Upper lobe of right lung (tissue), 1 donor: Measurements from ENCODE around the gene RNPEPL1. TPM values are rescaled to one million over a fixed set of nuclear protein-coding genes. Genes with fewer than 3 reads are reported as not detected.

ENCODE experiments used
- ATAC-seq: fragments of 200-7000 bp; cut with Tn5 transposase; one replicate; pipeline ENCODE4 v1.9.1; 2020; ENCODE audit warnings: mild to moderate bottlenecking, moderate library complexity
- DNase-seq: peaks from one replicate; pipeline ENCODE4 v3.0.0-alpha.2; 2020
- H3K27ac ChIP-seq: fragments of 200-600 bp; one replicate; pipeline ENCODE4 v1.8.0; 2022
- H3K27me3 ChIP-seq: fragments of 200-600 bp; one replicate; pipeline ENCODE4 v1.8.0; 2022; ENCODE audit warnings: mild to moderate bottlenecking
- H3K36me3 ChIP-seq: fragments of 200-600 bp; one replicate; pipeline ENCODE4 v1.8.0; 2022
- H3K4me1 ChIP-seq: fragments of 200-600 bp; one replicate; pipeline ENCODE4 v1.8.0; 2022
- H3K4me3 ChIP-seq: fragments of 200-600 bp; one replicate; pipeline ENCODE4 v1.8.0; 2022; ENCODE audit warnings: mild to moderate bottlenecking
- H3K9me3 ChIP-seq: fragments of 200-600 bp; one replicate; pipeline ENCODE4 v1.8.0; 2022
- CTCF ChIP-seq: fragments of 200-600 bp; IDR thresholded peaks from one replicate; pipeline ENCODE4 v1.8.0; 2022; ENCODE audit warnings: antibody characterized with exemption
- intact Hi-C: fragments of 100-400 bp; cut with DNase I; formaldehyde crosslinking; loops from one replicate; pipeline ENCODE4 v1.11.0; 2022
- total RNA-seq: library from RNA; stranded (reverse); fragmentation: NEBNext Ultra II Directional; extraction: Animal tissue kit (Norgen Biotek cat#: 25700); gene quantifications from one replicate; pipeline ENCODE4 v1.2.1, GENCODE V29; 2021
- donor health status: DM: no; HTN: yes; CAD: no; lungs with severe emphysema.

The RNPEPL1 gene
- total RNA-seq, 1 donor from 2014 or later, result 88.6 TPM

GRCh38 chr2:240575101-240575965 is 7.0 kb downstream of the RNPEPL1 start:
- Histone ChIP-seq H3K4me3 (no peak overlapping the region), H3K4me1 (peaks cover 26% of the 10 kb centered on the region), H3K27ac (no peak overlapping the region), H3K36me3 (peaks cover 56% of the 10 kb centered on the region), H3K27me3 (no peaks in the 10 kb centered on the region), H3K9me3 (no peaks in the 10 kb centered on the region)
- TF ChIP-seq CTCF, result no peak
- peak; percentile 59 for DNase-seq
- intact Hi-C loops, result no loop called here
- no peak for ATAC-seq

GRCh38 chr2:240576036-240576435 is 7.8 kb downstream of the RNPEPL1 start:
- intact Hi-C loops, result no loop called here
- DNase-seq, result no peak
- Histone ChIP-seq H3K27ac (no peak overlapping the region), H3K4me3 (no peak overlapping the region), H3K27me3 (no peaks in the 10 kb centered on the region), H3K36me3 (peaks cover 56% of the 10 kb centered on the region), H3K4me1 (peaks cover 24% of the 10 kb centered on the region), H3K9me3 (no peaks in the 10 kb centered on the region)
- ATAC-seq, result no peak
- no peak for TF ChIP-seq CTCF

- ATAC-seq, result no peak
- H3K36me3 ChIP-seq, result peaks cover 56% of the 10 kb centered on the region
Observed at GRCh38 chr2:240576436-240577205, 8.3 kb downstream of the RNPEPL1 start.

GRCh38 chr2:240577281-240578109 is 9.2 kb downstream of the RNPEPL1 start:
- no peak for DNase-seq
- no peak for ATAC-seq
- no peaks in the 10 kb centered on the region for H3K27me3 ChIP-seq
- no peaks in the 10 kb centered on the region for H3K9me3 ChIP-seq
- no peak for TF ChIP-seq CTCF
- intact Hi-C loops, result no loop called here
- no peak overlapping the region for H3K27ac ChIP-seq
- peaks cover 24% of the 10 kb centered on the region for H3K4me1 ChIP-seq
- H3K4me3 ChIP-seq, result no peak overlapping the region
- H3K36me3 ChIP-seq, result peaks cover 56% of the 10 kb centered on the region

More at GRCh38 chr2:240576436-240577205, 8.3 kb downstream of the RNPEPL1 start:
- Histone ChIP-seq H3K4me1 (peaks cover 24% of the 10 kb centered on the region), H3K27me3 (no peaks in the 10 kb centered on the region), H3K4me3 (no peak overlapping the region), H3K27ac (no peak overlapping the region), H3K9me3 (no peaks in the 10 kb centered on the region)
- intact Hi-C loops, result no loop called here
- TF ChIP-seq CTCF, result no peak
- DNase-seq, result no peak

- intact Hi-C loops, result no loop called here
- Histone ChIP-seq H3K9me3 (no peaks in the 10 kb centered on the region), H3K4me1 (peaks cover 24% of the 10 kb centered on the region), H3K27me3 (no peaks in the 10 kb centered on the region), H3K27ac (no peak overlapping the region), H3K4me3 (no peak overlapping the region), H3K36me3 (peaks cover 51% of the 10 kb centered on the region)
- ATAC-seq (no peak), DNase-seq (no peak)
- TF ChIP-seq CTCF, result no peak
Observed at GRCh38 chr2:240578110-240578450, 9.8 kb downstream of the RNPEPL1 start.
